Body of pancreas (tissue), 4 donors: ENCODE data around the gene RAB40C. TPM values are rescaled to one million over a fixed set of nuclear protein-coding genes. Genes with fewer than 3 reads are reported as not detected.

Source experiments
- ATAC-seq: fragments of 150-250 bp; one replicate; pipeline ENCODE4 v1.9.1; 2016
- DNase-seq, 4 donors: peaks; one replicate each; pipeline ENCODE4 v3.0.0-alpha.2; 2019
- H3K27ac ChIP-seq, 4 donors: fragments of 200-600 bp; sonication (generic); 1 replicate in 3 of 4; 2 replicates in 1 of 4; pipeline versions ENCODE4 v1.5.1 to v1.6.1; 2016 to 2019; ENCODE audit warnings: mild to moderate bottlenecking in 1 of 4, mixed read lengths in 1 of 4, moderate library complexity in 1 of 4
- H3K27me3 ChIP-seq, 2 donors: fragments of 200-600 bp; sonication (generic); one replicate each; pipeline ENCODE4 v1.6.0; 2016; ENCODE audit warnings: mild to moderate bottlenecking in 1 of 2
- H3K36me3 ChIP-seq, 2 donors: fragments of 200-600 bp; sonication (generic); replicated peaks in 1 of 2; 2 replicates each; pipeline ENCODE4 v1.5.1; 2016; ENCODE audit warnings: low read depth in 2 of 2; ENCODE audit not compliant: insufficient read depth in 1 of 2
- H3K4me1 ChIP-seq: fragments of 200-600 bp; sonication (generic); one replicate; pipeline ENCODE4 v1.6.0; 2016
- H3K4me3 ChIP-seq, 2 donors: fragments of 200-600 bp; sonication (generic); 1 replicate in 1 of 2; 2 replicates in 1 of 2; pipeline ENCODE4 v1.5.1; 2016 to 2019
- H3K9me3 ChIP-seq, 3 donors: fragments of 200-600 bp; sonication (generic); 1 replicate in 2 of 3; 2 replicates in 1 of 3; pipeline ENCODE4 v1.5.1; 2016
- POLR2A ChIP-seq, 3 donors: fragments of 450-650 bp; IDR thresholded peaks; one replicate each; pipeline ENCODE4 v1.6.1; 2016; ENCODE audit warnings: antibody characterized with exemption in 3 of 3, mild to moderate bottlenecking in 2 of 3
- WGBS, 2 donors: methylation state at CpG; one replicate each; pipeline ENCODE4 v1.1.5; 2017; 5-methylcytosine and 5-hydroxymethylcytosine counted together
- intact Hi-C: fragments of 100-400 bp; cut with DNase I; formaldehyde crosslinking; loops from one replicate; pipeline ENCODE4 v1.15.1; 2023
- total RNA-seq, 2 donors: library from RNA; depleted of rRNA; stranded (reverse); fragments of >200 nt; gene quantifications; one replicate each; pipeline ENCODE4 v1.1.0, GENCODE V29; 2016
- TF ChIP-seq, protein P1 (sequence below), 7 experiments: fragments of 450-650 bp in 4 of 7; fragments of 200-600 bp in 3 of 7; sonication (generic) in 3 of 7; IDR thresholded peaks; one replicate each; pipeline ENCODE4 v1.5.1; 2016 to 2019; ENCODE audit warnings: antibody characterized with exemption in 7 of 7

The RAB40C gene
- total RNA-seq, 2 donors from 2014 or later: 37.2 to 41.0 TPM

DNA sequence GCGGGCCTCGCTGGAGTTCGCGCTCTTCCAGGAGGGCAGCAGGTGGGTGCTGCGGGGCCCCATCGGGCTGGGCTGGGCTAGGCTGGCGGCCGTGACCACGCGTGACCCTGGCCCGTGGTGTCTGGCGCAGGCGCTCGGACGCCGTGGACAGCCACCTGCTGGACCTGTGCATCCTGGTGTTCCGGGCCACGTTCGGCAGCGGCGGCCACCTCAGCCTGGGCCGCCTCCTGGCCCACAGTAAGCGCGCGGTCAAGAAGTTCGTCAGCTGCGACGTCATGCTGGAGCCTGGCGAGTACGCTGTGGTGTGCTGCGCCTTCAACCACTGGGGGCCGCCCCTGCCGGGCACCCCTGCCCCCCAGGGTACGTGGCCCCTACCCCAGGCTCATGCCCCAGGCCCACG is 37.7 kb upstream of the RAB40C start:
- Histone ChIP-seq H3K4me1 (no peaks in the 10 kb centered on the region), H3K27ac (no peak overlapping the region), H3K27me3 (no peaks in the 10 kb centered on the region), H3K4me3 (no peak overlapping the region), H3K9me3 (no peaks in the 10 kb centered on the region), H3K36me3 (peaks cover 4 to 9% of the 10 kb centered on the region in 2 donors)
- intact Hi-C loops: no loop called here
- TF ChIP-seq POLR2A (IDR thresholded peaks at IDR 0.05): no peak
- TF ChIP-seq, protein P1, sequence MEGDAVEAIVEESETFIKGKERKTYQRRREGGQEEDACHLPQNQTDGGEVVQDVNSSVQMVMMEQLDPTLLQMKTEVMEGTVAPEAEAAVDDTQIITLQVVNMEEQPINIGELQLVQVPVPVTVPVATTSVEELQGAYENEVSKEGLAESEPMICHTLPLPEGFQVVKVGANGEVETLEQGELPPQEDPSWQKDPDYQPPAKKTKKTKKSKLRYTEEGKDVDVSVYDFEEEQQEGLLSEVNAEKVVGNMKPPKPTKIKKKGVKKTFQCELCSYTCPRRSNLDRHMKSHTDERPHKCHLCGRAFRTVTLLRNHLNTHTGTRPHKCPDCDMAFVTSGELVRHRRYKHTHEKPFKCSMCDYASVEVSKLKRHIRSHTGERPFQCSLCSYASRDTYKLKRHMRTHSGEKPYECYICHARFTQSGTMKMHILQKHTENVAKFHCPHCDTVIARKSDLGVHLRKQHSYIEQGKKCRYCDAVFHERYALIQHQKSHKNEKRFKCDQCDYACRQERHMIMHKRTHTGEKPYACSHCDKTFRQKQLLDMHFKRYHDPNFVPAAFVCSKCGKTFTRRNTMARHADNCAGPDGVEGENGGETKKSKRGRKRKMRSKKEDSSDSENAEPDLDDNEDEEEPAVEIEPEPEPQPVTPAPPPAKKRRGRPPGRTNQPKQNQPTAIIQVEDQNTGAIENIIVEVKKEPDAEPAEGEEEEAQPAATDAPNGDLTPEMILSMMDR (IDR thresholded peaks at IDR 0.05): no peak
- no peak for DNase-seq
- WGBS, 2 donors: 97% methylated on average over 9 of the region's 35 CpGs; no CpG with 5 or more reads in 1 of the 2 donors
- no peak for ATAC-seq

- intact Hi-C loops: no loop called here
- Histone ChIP-seq H3K36me3 (peaks cover 4 to 7% of the 10 kb centered on the region in 2 donors), H3K27me3 (no peaks in the 10 kb centered on the region), H3K4me1 (no peaks in the 10 kb centered on the region), H3K9me3 (no peaks in the 10 kb centered on the region), H3K27ac (no peak overlapping the region), H3K4me3 (no peak overlapping the region)
- ATAC-seq: no peak
- no peak for DNase-seq
- 96 to 100% methylated on average over 4 to 33 of the region's 33 CpGs for WGBS, 2 donors
- no peak for TF ChIP-seq POLR2A (IDR thresholded peaks at IDR 0.05)
- TF ChIP-seq, protein P1 (IDR thresholded peaks at IDR 0.05): no peak
Measured at GRCh38 chr16:553601-554296, 36.1 kb upstream of the RAB40C start.

GRCh38 chr16:554297-554621 is 35.6 kb upstream of the RAB40C start:
- no peaks in the 10 kb centered on the region for H3K9me3 ChIP-seq
- H3K4me1 ChIP-seq: no peaks in the 10 kb centered on the region
- DNase-seq (no peak), ATAC-seq (no peak)
- no peaks in the 10 kb centered on the region for H3K27me3 ChIP-seq
- H3K36me3 ChIP-seq: peaks cover 4 to 7% of the 10 kb centered on the region in 2 donors
- no peak overlapping the region for H3K4me3 ChIP-seq
- no peak overlapping the region for H3K27ac ChIP-seq
- TF ChIP-seq, protein P1 (IDR thresholded peaks at IDR 0.05): no peak
- TF ChIP-seq POLR2A (IDR thresholded peaks at IDR 0.05): no peak
- 83 to 89% methylated on average over 11 of the region's 11 CpGs for WGBS, 2 donors
- intact Hi-C loops: no loop called here

DNA sequence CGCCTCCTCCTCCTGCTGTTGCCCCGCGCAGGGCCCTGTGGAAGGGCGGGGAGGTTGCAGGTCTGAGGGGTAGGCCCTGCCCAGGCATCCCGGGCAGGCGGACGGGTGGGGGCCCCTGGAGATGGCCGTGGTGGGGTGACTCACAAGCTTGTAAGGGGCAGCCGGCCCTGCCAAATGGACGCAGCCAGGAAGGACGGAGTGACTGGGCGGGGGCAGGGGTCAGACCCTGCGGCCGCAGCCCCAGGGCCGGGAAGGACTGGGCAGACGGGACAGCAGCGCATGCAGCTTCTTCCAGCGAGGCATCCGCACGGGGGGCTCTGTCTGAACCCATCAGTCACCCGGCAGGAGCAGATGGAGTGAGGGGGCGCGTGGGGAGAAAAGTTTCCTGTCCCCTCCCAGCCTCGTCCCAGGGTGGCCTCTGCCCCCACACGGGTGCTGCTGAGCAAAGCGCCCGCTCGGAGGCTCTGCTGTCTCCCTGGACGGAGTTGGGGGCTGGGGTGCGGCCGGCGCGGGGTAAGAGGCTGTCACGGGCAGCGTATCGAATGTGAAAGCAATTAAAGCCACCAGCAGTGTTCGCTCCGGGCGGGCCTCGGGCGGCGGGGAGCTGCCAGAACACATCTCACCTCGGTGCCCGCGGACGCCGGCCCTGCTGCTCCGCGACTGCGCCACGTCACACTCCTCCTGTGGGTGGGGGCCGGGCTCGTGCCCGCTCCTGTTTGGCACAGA is 35.1 kb upstream of the RAB40C start:
- H3K27me3 ChIP-seq: no peaks in the 10 kb centered on the region
- H3K4me3 ChIP-seq: no peak overlapping the region
- intact Hi-C loops: no loop called here
- DNase-seq (no peak), ATAC-seq (no peak)
- WGBS, 2 donors: 89 to 95% methylated on average over 20 to 54 of the region's 54 CpGs
- H3K9me3 ChIP-seq: no peaks in the 10 kb centered on the region
- TF ChIP-seq, protein P1 (IDR thresholded peaks at IDR 0.05): no peak
- TF ChIP-seq POLR2A (IDR thresholded peaks at IDR 0.05): no peak
- peaks cover 4 to 7% of the 10 kb centered on the region in 2 donors for H3K36me3 ChIP-seq
- H3K4me1 ChIP-seq: peaks cover 5% of the 10 kb centered on the region
- no peak overlapping the region for H3K27ac ChIP-seq
